Mucosa of descending colon (tissue), 3 donors: ENCODE results near the gene NRCAM. TPM values are rescaled to one million over a fixed set of nuclear protein-coding genes. Genes with fewer than 3 reads are reported as not detected.

Source experiments
- ATAC-seq: fragments of 200-7000 bp; cut with Tn5 transposase; one replicate; pipeline ENCODE4 v1.9.1; 2020; ENCODE audit warnings: mild to moderate bottlenecking, moderate library complexity
- DNase-seq, 3 donors: peaks; one replicate each; pipeline ENCODE4 v3.0.0-alpha.2; 2020
- H3K36me3 ChIP-seq: fragments of 200-600 bp; one replicate; pipeline ENCODE4 v1.8.0; 2021; ENCODE audit warnings: low read depth, mild to moderate bottlenecking
- H3K4me1 ChIP-seq: fragments of 200-600 bp; one replicate; pipeline ENCODE4 v1.8.0; 2021; ENCODE audit warnings: low read depth, mild to moderate bottlenecking
- H3K4me3 ChIP-seq: fragments of 200-600 bp; one replicate; pipeline ENCODE4 v1.8.0; 2021; ENCODE audit warnings: mild to moderate bottlenecking
- H3K9me3 ChIP-seq: fragments of 200-600 bp; one replicate; pipeline ENCODE4 v1.8.0; 2021; ENCODE audit warnings: mild to moderate bottlenecking
- intact Hi-C, 2 donors: fragments of 100-400 bp; cut with DNase I in 1 of 2; cut with micrococcal nuclease in 1 of 2; formaldehyde crosslinking; loops; one replicate each; pipeline versions ENCODE4 v1.11.0 to v1.11.1; 2022; cut with DNase I, micrococcal nuclease
- total RNA-seq, 3 donors: library from RNA; stranded (reverse); fragmentation: NEBNext Ultra II Directional in 2 of 3; extraction: Animal tissue kit (Norgen Biotek cat#: 25700) in 2 of 3; gene quantifications; one replicate each; pipeline versions ENCODE4 v1.2.1 to v1.2.4, GENCODE V29; 2021 to 2023
- TF ChIP-seq, protein P1 (sequence below): fragments of 200-600 bp; IDR thresholded peaks from one replicate; pipeline ENCODE4 v1.8.0; 2022; ENCODE audit warnings: antibody characterized with exemption, mild to moderate bottlenecking
- donor health status: DM: no; HTN: no; CAD: no; lungs with moderate emphysema.
- donor health status: DM: no; HTN: no; CAD: no.
- donor health status: DM: no; HTN: yes; CAD: no.

NRCAM gene
- total RNA-seq, 3 donors from 2014 or later, result 1.0 to 3.4 (median 2.3) TPM

DNA sequence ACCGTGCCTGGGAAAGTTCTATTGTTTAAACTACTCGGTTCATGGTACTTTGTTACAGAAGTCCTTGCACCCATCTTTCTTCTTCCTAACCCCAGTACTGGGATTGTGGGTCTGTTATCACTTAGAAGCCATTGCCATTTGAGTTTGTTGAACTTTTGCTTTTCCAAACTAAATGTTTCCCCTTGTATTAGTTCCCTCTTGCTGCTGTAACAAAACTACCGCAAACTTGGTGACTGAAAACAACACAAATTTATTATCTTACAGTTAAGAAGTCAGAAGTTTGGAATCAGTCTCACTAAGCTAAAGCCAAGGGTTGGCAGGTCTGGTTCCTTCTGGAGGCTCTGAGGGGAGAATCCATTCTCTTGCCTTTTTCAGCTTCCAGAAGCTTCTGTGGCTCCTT is 319.2 kb downstream of the NRCAM start:
- H3K4me1 ChIP-seq, result no peaks in the 10 kb centered on the region
- H3K4me3 ChIP-seq, result no peak overlapping the region
- DNase-seq, result no peak
- TF ChIP-seq, protein P1, sequence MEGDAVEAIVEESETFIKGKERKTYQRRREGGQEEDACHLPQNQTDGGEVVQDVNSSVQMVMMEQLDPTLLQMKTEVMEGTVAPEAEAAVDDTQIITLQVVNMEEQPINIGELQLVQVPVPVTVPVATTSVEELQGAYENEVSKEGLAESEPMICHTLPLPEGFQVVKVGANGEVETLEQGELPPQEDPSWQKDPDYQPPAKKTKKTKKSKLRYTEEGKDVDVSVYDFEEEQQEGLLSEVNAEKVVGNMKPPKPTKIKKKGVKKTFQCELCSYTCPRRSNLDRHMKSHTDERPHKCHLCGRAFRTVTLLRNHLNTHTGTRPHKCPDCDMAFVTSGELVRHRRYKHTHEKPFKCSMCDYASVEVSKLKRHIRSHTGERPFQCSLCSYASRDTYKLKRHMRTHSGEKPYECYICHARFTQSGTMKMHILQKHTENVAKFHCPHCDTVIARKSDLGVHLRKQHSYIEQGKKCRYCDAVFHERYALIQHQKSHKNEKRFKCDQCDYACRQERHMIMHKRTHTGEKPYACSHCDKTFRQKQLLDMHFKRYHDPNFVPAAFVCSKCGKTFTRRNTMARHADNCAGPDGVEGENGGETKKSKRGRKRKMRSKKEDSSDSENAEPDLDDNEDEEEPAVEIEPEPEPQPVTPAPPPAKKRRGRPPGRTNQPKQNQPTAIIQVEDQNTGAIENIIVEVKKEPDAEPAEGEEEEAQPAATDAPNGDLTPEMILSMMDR, result no peak
- intact Hi-C loops, result no loop called here
- no peaks in the 10 kb centered on the region for H3K36me3 ChIP-seq
- H3K9me3 ChIP-seq, result no peaks in the 10 kb centered on the region
- no peak for ATAC-seq

DNA sequence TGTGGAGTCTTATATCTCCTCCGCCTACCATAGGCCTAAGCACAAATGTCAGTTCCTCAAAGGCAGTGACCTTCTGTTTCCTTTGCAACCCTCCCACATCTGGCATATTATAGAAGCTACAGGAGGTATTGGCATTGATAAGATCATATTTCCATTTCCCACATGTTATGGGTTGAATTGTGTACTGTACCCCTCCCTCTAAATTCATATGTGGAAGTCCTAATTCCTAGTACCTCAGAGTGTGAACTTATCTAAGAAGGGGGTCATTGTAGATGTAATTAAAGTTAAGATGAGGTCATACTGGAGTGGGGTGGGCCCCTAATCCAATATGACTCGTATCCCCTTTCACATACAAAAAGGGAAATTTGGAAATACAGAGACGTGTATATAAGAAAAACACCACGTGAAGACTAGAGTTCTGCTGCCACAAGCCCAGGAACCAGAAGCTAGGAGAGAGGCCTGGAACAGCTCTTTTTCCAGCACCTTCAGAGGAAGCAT is 320.0 kb downstream of the NRCAM start:
- intact Hi-C loops, result no loop called here
- TF ChIP-seq, protein P1, result no peak
- no peaks in the 10 kb centered on the region for H3K36me3 ChIP-seq
- no peaks in the 10 kb centered on the region for H3K4me1 ChIP-seq
- no peaks in the 10 kb centered on the region for H3K9me3 ChIP-seq
- no peak for DNase-seq
- H3K4me3 ChIP-seq, result no peak overlapping the region
- no peak for ATAC-seq

DNA sequence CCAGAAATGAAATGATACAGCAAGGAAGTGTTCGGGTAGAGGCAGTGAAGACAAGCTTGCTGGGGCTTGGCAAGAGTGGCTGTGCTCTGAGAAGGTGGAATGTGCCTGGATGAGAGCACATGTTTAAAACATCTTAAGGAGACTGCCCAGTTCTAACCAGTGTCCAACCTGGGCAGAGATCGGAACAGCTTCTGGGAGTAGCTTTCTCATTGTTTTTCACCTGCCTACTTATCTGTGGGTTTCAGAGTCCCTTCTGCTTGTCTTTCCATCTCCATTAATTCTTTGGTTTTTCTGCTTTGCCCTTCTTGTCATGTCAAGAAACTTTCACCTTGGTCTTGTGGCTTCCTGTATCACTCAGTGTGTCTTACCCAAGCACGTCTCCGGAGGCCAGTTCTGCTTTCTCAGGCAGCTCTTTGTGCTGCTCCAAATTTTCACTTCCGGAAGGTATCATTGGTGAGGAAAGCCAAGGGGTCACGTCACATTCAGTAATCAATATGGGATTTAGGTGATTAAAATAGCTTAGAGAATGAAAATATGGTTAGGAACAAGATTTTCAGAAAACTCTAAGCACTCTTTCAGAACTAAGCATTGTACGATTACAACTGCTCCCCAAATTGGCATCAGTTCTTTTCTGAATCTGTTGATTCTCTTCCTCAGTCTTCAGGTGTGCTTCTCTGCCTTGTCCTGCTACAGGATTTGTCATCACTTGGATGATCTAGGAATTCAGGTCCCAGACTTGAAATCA is 320.6 kb downstream of the NRCAM start:
- intact Hi-C loops, result no loop called here
- H3K36me3 ChIP-seq, result no peaks in the 10 kb centered on the region
- no peaks in the 10 kb centered on the region for H3K4me1 ChIP-seq
- H3K9me3 ChIP-seq, result no peaks in the 10 kb centered on the region
- ATAC-seq, result peak; percentile 59
- H3K4me3 ChIP-seq, result no peak overlapping the region
- DNase-seq, result peak in 1 of 3 donors; percentile 6
- TF ChIP-seq, protein P1, result no peak

DNA sequence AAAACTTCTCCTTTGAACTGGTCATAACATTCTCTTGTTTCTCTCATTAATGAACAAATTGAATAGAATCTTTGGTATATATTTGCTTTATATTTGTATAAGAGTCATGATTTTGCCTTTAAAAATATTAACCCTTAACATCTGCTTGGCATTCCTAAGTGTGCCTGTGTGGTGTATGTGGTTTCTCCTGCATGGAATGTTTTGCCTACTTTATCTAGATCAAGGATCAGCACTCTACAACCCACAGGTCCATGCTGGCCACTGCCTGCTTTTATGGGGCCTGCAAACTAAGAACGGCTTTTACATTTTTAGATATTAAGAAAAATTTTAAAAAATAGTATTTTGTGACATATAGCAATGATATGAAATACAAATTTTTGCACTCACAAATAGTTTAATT is 321.8 kb downstream of the NRCAM start:
- TF ChIP-seq, protein P1, result no peak
- ATAC-seq, result no peak

DNA sequence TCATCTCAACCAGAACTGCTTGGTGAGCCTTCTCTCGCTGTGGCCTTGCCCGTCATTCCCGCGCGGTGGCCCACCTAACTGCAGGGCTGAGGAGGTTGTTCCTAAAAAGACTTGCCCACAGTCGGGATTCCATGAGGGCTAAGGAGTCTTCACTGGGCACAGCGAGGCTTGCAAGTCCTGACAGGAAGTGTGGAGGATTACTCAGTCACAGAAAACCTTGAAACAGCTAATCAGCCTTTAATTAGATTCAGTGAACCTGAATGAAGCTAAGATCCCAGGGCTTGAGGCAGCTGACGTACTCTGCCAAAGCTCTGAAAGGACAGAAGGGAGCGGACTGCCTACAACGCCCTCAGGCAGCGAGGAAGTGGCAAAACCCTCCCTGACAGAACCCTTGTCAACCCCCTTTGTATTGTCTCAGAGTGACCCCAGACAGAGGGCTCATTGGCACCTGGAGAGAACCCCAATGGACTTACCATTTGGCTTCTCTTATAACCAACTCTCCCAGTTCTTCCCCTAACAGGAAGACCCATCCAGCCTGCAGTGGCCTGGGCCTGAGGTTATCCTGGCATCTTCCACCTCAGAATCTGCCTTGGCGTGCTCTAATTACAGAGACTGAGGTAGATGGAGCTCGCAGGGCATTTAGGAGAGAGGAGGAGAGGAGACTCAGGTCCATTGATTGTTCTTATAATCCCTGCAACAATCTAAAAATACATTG is 323.5 kb downstream of the NRCAM start:
- intact Hi-C loops, result no loop called here
- no peak for ATAC-seq

More for the DNA sequence above, 321.8 kb downstream of the NRCAM start:
- H3K4me3 ChIP-seq, result no peak overlapping the region
- H3K9me3 ChIP-seq, result no peaks in the 10 kb centered on the region
- intact Hi-C loops, result no loop called here
- no peaks in the 10 kb centered on the region for H3K4me1 ChIP-seq
- no peak for DNase-seq
- H3K36me3 ChIP-seq, result no peaks in the 10 kb centered on the region

More for the DNA sequence above, 323.5 kb downstream of the NRCAM start:
- Histone ChIP-seq H3K4me1 (no peaks in the 10 kb centered on the region), H3K36me3 (no peaks in the 10 kb centered on the region), H3K9me3 (no peaks in the 10 kb centered on the region), H3K4me3 (no peak overlapping the region)
- no peak for DNase-seq
- TF ChIP-seq, protein P1, result no peak
